Kidney capillary endothelial cell (primary cell): ENCODE data around the gene RMI2.

ENCODE experiments used
- DNase-seq: peaks from one replicate; pipeline ENCODE4 v3.0.0-alpha.2; 2018; ENCODE audit warnings: low spot score

Gene RMI2

DNA sequence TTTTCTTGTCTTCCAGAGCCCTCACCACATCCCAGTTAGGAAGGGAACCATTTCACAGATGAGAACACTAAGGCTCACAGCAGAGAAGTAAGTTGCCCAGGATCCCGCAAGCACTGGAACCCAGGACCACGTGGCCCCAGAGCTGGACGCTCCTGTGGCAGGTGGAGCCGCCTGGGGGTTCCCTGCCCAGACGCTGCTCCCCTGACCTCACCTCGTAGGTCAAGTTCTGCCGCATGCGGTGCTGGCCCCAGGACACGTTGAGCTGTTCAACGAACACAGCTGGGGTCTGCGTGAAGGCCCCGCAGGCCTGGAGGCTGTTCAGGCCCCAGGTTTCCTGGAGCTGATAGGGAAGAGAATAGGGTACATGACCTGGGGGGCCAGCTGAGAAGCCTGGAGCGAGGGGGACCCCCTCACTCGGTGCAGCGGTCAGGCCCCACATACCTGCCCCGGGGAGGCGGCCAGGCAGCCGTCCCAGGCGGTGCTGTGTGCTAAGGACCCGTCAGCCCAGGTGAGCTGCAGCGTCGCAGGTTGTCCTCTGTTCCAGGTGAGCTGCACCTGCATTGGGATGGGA is 54.1 kb downstream of the RMI2 start:
- no peak for DNase-seq

DNA sequence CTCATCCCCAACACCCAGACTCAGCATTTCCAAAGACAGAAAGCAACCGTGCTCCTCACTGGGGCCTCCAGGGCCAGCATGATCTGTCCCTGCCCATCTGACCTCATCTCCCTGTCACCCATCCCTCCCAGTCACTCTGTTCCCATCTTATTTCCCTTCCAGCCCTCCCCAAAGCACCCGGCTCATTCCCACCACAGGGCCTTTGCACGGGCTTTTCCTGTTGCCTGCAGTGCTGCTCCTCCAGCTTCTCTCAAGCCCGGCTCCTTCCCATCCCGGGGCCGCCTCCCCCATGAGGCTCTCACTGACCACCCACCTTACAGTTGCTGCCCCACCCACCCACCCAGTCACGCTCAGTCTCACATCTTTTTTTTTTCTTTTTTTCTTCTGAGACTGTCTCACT is 54.8 kb downstream of the RMI2 start:
- no peak for DNase-seq
